ENCODE results near the gene SLC39A11.
"Not testable (repeated sequence)": the region's sequence is repeated elsewhere in the genome, so short reads cannot be mapped to it uniquely, and the experiment has no call there.

SLC39A11 gene

GRCh38 chr17:72946696-72947095 is 145.8 kb downstream of the SLC39A11 start:
- in situ Hi-C loops (cut with HindIII; ENCODE audit: low pct_unique_long_range_greater_than_20kb, low sequenced_read_pairs): no loop called here
- no peak for DNase-seq (ENCODE audit: low read depth in 1 of 2, low spot score in 1 of 2)
- no peak for TF ChIP-seq JUND (IDR thresholded peaks at IDR 0.05; ENCODE audit: low read depth)

GRCh38 chr17:72946156-72946555 is 146.3 kb downstream of the SLC39A11 start:
- no peak for TF ChIP-seq JUND (IDR thresholded peaks at IDR 0.05; ENCODE audit: low read depth)
- no peak for DNase-seq (ENCODE audit: low read depth in 1 of 2, low spot score in 1 of 2)
- in situ Hi-C loops (cut with HindIII; ENCODE audit: low pct_unique_long_range_greater_than_20kb, low sequenced_read_pairs): no loop called here

GRCh38 chr17:72945473-72945872 is 147.0 kb downstream of the SLC39A11 start:
- in situ Hi-C loops (cut with HindIII; ENCODE audit: low pct_unique_long_range_greater_than_20kb, low sequenced_read_pairs): no loop called here
- no peak for TF ChIP-seq JUND (IDR thresholded peaks at IDR 0.05; ENCODE audit: low read depth)
- no peak for DNase-seq (ENCODE audit: low read depth in 1 of 2, low spot score in 1 of 2)

DNA sequence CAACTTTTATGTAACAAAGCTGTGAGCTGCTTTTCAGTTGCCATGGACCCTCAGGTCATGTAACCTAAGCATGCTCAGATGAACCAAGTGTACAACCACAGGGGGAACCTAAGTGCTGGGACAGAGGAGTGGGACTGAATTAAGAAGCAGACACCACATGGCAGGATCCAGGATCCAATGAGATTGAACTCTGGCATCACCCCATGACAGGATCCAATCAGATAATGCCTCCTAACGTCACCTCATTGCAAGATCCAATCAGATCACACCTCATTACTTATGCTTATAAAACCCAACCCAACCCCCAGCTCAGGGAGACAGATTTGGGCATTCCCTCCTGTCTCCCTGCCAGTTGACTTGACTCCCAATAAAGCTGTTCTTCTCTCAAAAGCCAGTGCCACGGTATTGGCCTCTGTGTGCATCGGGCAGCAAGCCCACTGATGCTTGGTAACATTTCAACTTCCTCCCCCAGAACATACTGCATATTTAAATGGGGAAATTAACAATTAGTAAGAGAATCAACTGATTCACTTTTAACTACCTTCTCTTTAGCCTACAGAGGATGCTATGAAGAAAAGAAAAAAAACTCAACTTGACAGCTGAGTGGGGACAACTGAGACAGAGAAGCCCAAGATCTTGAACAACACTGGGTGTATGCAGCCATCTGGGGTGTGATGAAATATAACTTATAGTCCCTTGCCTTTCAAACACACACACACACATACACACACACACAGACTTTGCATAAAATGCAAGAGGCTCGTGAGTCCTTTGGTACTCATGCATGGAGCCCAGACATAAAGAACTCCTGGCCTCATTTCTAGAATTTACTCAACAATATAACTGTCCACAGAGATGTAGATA is 148.4 kb downstream of the SLC39A11 start:
- DNase-seq (ENCODE audit: low read depth in 1 of 2, low spot score in 1 of 2): no peak
- no peak for TF ChIP-seq JUND (IDR thresholded peaks at IDR 0.05; ENCODE audit: low read depth)
- in situ Hi-C loops (cut with HindIII; ENCODE audit: low pct_unique_long_range_greater_than_20kb, low sequenced_read_pairs): no loop called here

GRCh38 chr17:72942579-72942978 is 149.9 kb downstream of the SLC39A11 start:
- no peak for DNase-seq (ENCODE audit: low read depth in 1 of 2, low spot score in 1 of 2)
- TF ChIP-seq JUND (IDR thresholded peaks at IDR 0.05; ENCODE audit: low read depth): no peak
- in situ Hi-C loops (cut with HindIII; ENCODE audit: low pct_unique_long_range_greater_than_20kb, low sequenced_read_pairs): no loop called here

DNA sequence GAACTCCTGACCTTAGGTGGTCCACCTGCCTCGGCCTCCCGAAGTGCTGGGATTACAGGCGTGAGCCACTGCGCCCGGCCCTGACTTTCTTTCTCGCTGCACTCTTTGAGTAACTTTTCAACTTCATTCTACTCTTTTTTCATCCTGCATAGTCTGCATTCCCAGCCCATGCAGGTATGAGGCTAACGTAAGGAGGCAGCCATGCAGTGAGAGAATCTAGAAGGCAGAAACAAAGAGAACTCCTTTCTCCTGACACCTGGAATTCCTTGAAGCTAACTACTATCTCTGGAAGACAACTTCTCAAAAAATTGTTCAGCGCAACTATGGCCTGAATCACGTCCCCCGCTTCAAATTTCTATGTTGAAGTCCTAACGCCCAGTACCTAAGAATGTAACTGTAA is 152.0 kb downstream of the SLC39A11 start:
- DNase-seq (ENCODE audit: low read depth in 1 of 2, low spot score in 1 of 2): no peak
- in situ Hi-C loops (cut with HindIII; ENCODE audit: low pct_unique_long_range_greater_than_20kb, low sequenced_read_pairs): no loop called here
- no peak for TF ChIP-seq JUND (IDR thresholded peaks at IDR 0.05; ENCODE audit: low read depth)

DNA sequence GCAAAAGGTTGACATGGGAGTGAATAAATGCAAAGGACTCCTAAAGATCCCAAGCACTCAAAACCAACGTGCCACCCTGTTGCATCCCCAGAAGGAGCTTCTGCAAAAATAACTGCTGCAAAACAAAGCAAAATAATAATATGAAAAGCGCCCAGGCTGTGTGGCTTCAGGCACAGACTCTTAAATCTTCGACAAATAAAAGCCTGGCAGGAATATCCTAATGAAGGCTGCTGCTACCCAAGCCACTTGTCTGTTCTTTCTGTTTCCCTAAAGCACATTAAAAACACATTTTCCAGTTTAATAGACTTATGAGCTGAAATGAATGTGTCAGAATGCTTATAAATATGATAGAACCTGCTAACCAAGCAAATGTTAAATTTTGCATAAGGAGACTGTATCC is 154.0 kb downstream of the SLC39A11 start:
- no peak for TF ChIP-seq JUND (IDR thresholded peaks at IDR 0.05; ENCODE audit: low read depth)
- no peak for DNase-seq (ENCODE audit: low read depth in 1 of 2, low spot score in 1 of 2)
- in situ Hi-C loops (cut with HindIII; ENCODE audit: low pct_unique_long_range_greater_than_20kb, low sequenced_read_pairs): no loop called here

GRCh38 chr17:72937707-72938106 is 154.8 kb downstream of the SLC39A11 start:
- DNase-seq (ENCODE audit: low read depth in 1 of 2, low spot score in 1 of 2): peak in 1 of 2 experiments; percentile 35
- no peak for TF ChIP-seq JUND (IDR thresholded peaks at IDR 0.05; ENCODE audit: low read depth)
- in situ Hi-C loops (cut with HindIII; ENCODE audit: low pct_unique_long_range_greater_than_20kb, low sequenced_read_pairs): no loop called here

- DNase-seq (ENCODE audit: low read depth in 1 of 2, low spot score in 1 of 2); in situ Hi-C loops (cut with HindIII; ENCODE audit: low pct_unique_long_range_greater_than_20kb, low sequenced_read_pairs): not testable (repeated sequence)
These were observed 155.2 kb downstream of the SLC39A11 start for GRCh38 chr17:72937254-72937653.

DNA sequence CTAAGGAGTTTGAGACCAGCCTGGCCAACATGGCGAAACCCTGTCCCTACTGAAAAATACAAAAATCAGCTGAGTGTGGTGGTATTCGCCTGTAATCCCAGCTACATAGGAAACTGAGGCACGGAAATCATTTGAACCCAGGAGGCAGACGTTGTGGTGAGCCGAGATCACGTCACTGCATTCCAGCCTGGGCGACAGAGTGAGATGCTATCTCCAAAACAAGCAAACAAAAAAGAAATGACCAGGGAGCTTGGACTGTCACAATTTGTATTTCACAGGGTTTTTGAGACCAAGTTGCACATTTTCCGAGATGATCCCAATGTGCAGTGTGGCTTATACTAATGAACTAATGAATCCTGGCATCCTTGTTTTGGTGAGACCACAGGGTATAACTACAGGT is 156.5 kb downstream of the SLC39A11 start:
- in situ Hi-C loops (cut with HindIII; ENCODE audit: low pct_unique_long_range_greater_than_20kb, low sequenced_read_pairs): no loop called here
- peak; percentile 78; the same call in 1 of the 2 replicates for TF ChIP-seq JUND (IDR thresholded peaks at IDR 0.05; ENCODE audit: low read depth)
- DNase-seq (ENCODE audit: low read depth in 1 of 2, low spot score in 1 of 2): peak in 1 of 2 experiments; percentile 86

GRCh38 chr17:72934927-72935326 is 157.6 kb downstream of the SLC39A11 start:
- in situ Hi-C loops (cut with HindIII; ENCODE audit: low pct_unique_long_range_greater_than_20kb, low sequenced_read_pairs): no loop called here
- peak in 1 of 2 experiments; percentile 57 for DNase-seq (ENCODE audit: low read depth in 1 of 2, low spot score in 1 of 2)
- no peak for TF ChIP-seq JUND (IDR thresholded peaks at IDR 0.05; ENCODE audit: low read depth)

- no peak for DNase-seq (ENCODE audit: low read depth in 1 of 2, low spot score in 1 of 2)
- TF ChIP-seq JUND (IDR thresholded peaks at IDR 0.05; ENCODE audit: low read depth): no peak
- in situ Hi-C loops (cut with HindIII; ENCODE audit: low pct_unique_long_range_greater_than_20kb, low sequenced_read_pairs): no loop called here
These were observed 160.9 kb downstream of the SLC39A11 start for GRCh38 chr17:72931635-72932034.

- no peak for DNase-seq (ENCODE audit: low read depth in 1 of 2, low spot score in 1 of 2)
- in situ Hi-C loops (cut with HindIII; ENCODE audit: low pct_unique_long_range_greater_than_20kb, low sequenced_read_pairs): no loop called here
- no peak for TF ChIP-seq JUND (IDR thresholded peaks at IDR 0.05; ENCODE audit: low read depth)
These were observed 161.3 kb downstream of the SLC39A11 start for GRCh38 chr17:72931163-72931562.

- DNase-seq (ENCODE audit: low read depth in 1 of 2, low spot score in 1 of 2): no peak
- in situ Hi-C loops (cut with HindIII; ENCODE audit: low pct_unique_long_range_greater_than_20kb, low sequenced_read_pairs): no loop called here
- TF ChIP-seq JUND (IDR thresholded peaks at IDR 0.05; ENCODE audit: low read depth): no peak
These were observed 162.5 kb downstream of the SLC39A11 start for GRCh38 chr17:72930031-72930430.

All from T47D (cell line).